Measurements from ENCODE around the gene FAM32A. TPM values are rescaled to one million over a fixed set of nuclear protein-coding genes. Genes with fewer than 3 reads are reported as not detected.

The FAM32A gene
- polyA plus RNA-seq, 3 donors, result 92.2 to 245 (median 219) TPM

GRCh38 chr19:16153582-16154336 lies 31.5 kb upstream of the FAM32A start:
- Mint-ChIP-seq H3K4me1 (peaks cover 66% of the 10 kb centered on the region), H3K27me3 (ENCODE audit: low read depth in 3 of 3) (no peaks in the 10 kb centered on the region), H3K36me3 (peaks cover 59 to 87% of the 10 kb centered on the region in 2 donors), H3K4me3 (no peak overlapping the region), H3K27ac (peak overlapping the region in 2 of 7 donors; percentile 66 to 70), H3K9me3 (peaks cover 0 to 2% (median 0%) of the 10 kb centered on the region in 7 donors)
- H3K36me3 ChIP-seq (replicated peaks in 1 of 2; ENCODE audit: control insufficient read depth in 1 of 2, insufficient read depth in 2 of 2, low read length in 2 of 2), result peaks cover 48 to 72% of the 10 kb centered on the region in 2 donors
- TF ChIP-seq CTCF (IDR thresholded peaks at IDR 0.05), result no peak
- peaks cover 45 to 75% of the 10 kb centered on the region in 2 donors for H3K4me1 ChIP-seq (ENCODE audit: control insufficient read depth in 1 of 2, insufficient read depth in 2 of 2, low read length in 2 of 2)
- intact Hi-C loops (cut with micrococcal nuclease), result no loop called here
- 73% methylated on average over 7 of the region's 11 CpGs for WGBS (ENCODE audit: insufficient coverage)
- peaks cover 52% of the 10 kb centered on the region for H3K79me2 ChIP-seq (ENCODE audit: insufficient read depth, low read length)
- peak overlapping the region in 1 of 2 donors; percentile 54 for H3K27ac ChIP-seq (ENCODE audit: low read depth in 1 of 2, low read length in 2 of 2)
- H3K4me2 ChIP-seq (replicated peaks; ENCODE audit: extremely low read depth, low read length, poor library complexity, severe bottlenecking), result no peak overlapping the region
- H4K20me1 ChIP-seq (ENCODE audit: insufficient read depth, low read length), result peaks cover 3% of the 10 kb centered on the region
- no peak overlapping the region for H2AFZ ChIP-seq (ENCODE audit: insufficient read depth, low read depth, low read length, poor library complexity, severe bottlenecking)
- no peak for DNase-seq
- H3K9ac ChIP-seq (ENCODE audit: insufficient read depth, low read length, poor library complexity, severe bottlenecking), result no peak overlapping the region
- H3K4me3 ChIP-seq (replicated peaks in 1 of 3; ENCODE audit: low read depth in 2 of 3, low read length in 3 of 3), result no peak overlapping the region
- H3K9me3 ChIP-seq (replicated peaks in 1 of 2; ENCODE audit: control insufficient read depth in 1 of 2, insufficient read depth in 1 of 2, low read length in 2 of 2), result no peaks in the 10 kb centered on the region
- no peaks in the 10 kb centered on the region for H3K27me3 ChIP-seq (ENCODE audit: control insufficient read depth in 2 of 2, insufficient read depth in 2 of 2, low read length in 2 of 2)

- Histone ChIP-seq H3K27ac (ENCODE audit: low read depth in 1 of 2, low read length in 2 of 2) (peak overlapping the region in 1 of 2 donors; percentile 54), H3K4me1 (ENCODE audit: control insufficient read depth in 1 of 2, insufficient read depth in 2 of 2, low read length in 2 of 2) (peaks cover 41 to 75% of the 10 kb centered on the region in 2 donors)
- H3K4me3 Mint-ChIP-seq, result peak overlapping the region in 1 of 2 donors; percentile 17
Measured at GRCh38 chr19:16154557-16154956, 30.7 kb upstream of the FAM32A start.

More at GRCh38 chr19:16154557-16154956, 30.7 kb upstream of the FAM32A start:
- H3K36me3 Mint-ChIP-seq, result peaks cover 56 to 79% of the 10 kb centered on the region in 2 donors
- H2AFZ ChIP-seq (ENCODE audit: insufficient read depth, low read depth, low read length, poor library complexity, severe bottlenecking), result no peak overlapping the region
- H3K27ac Mint-ChIP-seq, result peak overlapping the region in 6 of 7 donors; percentile 13 to 80 (median 53)
- H4K20me1 ChIP-seq (ENCODE audit: insufficient read depth, low read length), result peaks cover 3% of the 10 kb centered on the region
- no peak overlapping the region for H3K9ac ChIP-seq (ENCODE audit: insufficient read depth, low read length, poor library complexity, severe bottlenecking)
- peaks cover 0 to 2% (median 0%) of the 10 kb centered on the region in 3 donors for H3K27me3 Mint-ChIP-seq (ENCODE audit: low read depth in 3 of 3)
- DNase-seq, result no peak
- H3K36me3 ChIP-seq (replicated peaks in 1 of 2; ENCODE audit: control insufficient read depth in 1 of 2, insufficient read depth in 2 of 2, low read length in 2 of 2), result peaks cover 48 to 72% of the 10 kb centered on the region in 2 donors
- H3K9me3 Mint-ChIP-seq, result peaks cover 0 to 3% (median 0%) of the 10 kb centered on the region in 7 donors
- no peak overlapping the region for H3K4me3 ChIP-seq (replicated peaks in 1 of 3; ENCODE audit: low read depth in 2 of 3, low read length in 3 of 3)
- peaks cover 51% of the 10 kb centered on the region for H3K79me2 ChIP-seq (ENCODE audit: insufficient read depth, low read length)
- no peak overlapping the region for H3K4me2 ChIP-seq (replicated peaks; ENCODE audit: extremely low read depth, low read length, poor library complexity, severe bottlenecking)
- WGBS (ENCODE audit: insufficient coverage), result 95% methylated on average over 7 of the region's 8 CpGs
- intact Hi-C loops (cut with micrococcal nuclease), result no loop called here
- H3K4me1 Mint-ChIP-seq, result peaks cover 66% of the 10 kb centered on the region
- no peaks in the 10 kb centered on the region for H3K9me3 ChIP-seq (replicated peaks in 1 of 2; ENCODE audit: control insufficient read depth in 1 of 2, insufficient read depth in 1 of 2, low read length in 2 of 2)
- H3K27me3 ChIP-seq (ENCODE audit: control insufficient read depth in 2 of 2, insufficient read depth in 2 of 2, low read length in 2 of 2), result no peaks in the 10 kb centered on the region
- no peak for TF ChIP-seq CTCF (IDR thresholded peaks at IDR 0.05)
